Stimulated activated CD8-positive, alpha-beta memory T cell treated with anti-CD3 and anti-CD28 coated beads, Interleukin-4, amount 100 ng/mL, for 48 hours (primary cell): ENCODE results near the gene REEP5.
"Not testable (repeated sequence)": the region's sequence is repeated elsewhere in the genome, so short reads cannot be mapped to it uniquely, and the experiment has no call there.

ENCODE experiments used
- DNase-seq: peaks from one replicate; pipeline ENCODE4 v3.0.0-alpha.2; 2020

The REEP5 gene

GRCh38 chr5:112931473-112931872 lies 9.4 kb upstream of the REEP5 start:
- DNase-seq = no peak

DNA sequence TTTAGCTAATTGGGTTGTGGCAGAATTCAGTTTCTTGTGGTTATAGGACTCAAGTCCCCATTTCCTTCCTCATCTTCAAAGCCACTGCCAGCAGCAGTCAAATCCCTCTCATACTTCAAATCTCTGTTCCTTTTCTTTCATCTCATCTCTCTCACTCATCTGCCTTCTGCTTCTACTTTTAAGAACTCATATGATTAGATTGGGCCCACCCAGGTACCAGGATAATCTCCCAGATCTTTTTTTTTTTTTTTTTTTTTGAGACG lies 8.0 kb upstream of the REEP5 start:
- no peak for DNase-seq

DNA sequence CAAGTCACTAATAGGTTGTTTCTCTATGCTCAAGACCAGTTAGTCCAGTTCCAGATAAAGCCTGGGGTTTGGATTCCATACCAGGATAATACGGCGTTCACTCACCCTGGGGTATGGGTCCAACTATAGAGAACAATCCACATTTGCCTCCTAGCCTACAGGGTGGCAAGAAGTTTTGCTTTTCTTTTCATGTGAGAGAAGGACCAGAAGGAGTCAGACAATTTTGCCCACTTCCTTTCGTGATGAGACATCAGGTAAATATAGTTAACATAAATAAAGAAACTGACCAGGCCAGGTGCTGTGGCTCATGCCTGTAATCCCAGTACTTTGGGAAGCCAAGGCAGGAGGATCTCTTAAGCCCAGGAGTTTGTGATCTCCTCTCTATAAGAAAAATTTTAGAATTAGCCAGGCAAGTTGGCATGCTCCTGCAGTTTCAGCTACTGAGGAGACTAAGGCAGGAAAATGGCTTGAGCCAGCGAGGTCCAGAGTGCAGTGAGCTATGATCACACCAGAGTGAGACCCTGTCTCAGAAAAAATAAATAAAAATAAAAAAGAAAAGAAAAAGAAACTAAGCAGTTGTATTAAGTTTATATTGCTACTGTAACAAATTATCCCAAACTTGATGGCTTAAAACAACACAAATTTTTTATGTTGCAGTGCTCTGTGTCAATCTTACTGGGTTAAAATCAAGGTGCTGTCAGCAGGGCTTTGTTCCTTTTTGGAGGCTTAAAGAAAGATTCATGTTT lies 7.5 kb upstream of the REEP5 start:
- DNase-seq = no peak

DNA sequence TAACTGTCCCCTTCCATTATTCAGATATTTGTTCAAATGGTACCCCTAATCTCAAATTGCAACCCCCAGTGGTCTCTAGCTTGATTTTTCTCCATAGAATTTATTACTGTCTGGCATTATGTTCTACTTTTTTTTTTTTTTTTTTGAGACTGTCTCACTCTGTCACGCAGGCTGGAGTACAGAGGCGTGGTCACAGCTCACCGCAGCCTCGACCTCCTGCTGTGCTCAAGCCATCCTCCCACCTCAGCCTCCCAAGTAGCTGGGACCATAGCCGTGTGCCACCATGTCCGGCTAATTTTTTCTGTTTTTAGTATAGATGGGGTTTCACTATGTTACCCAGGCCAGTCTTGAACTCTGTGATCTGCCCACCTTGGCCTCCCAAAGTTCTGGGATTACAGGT lies 2.0 kb upstream of the REEP5 start:
- no peak for DNase-seq

DNA sequence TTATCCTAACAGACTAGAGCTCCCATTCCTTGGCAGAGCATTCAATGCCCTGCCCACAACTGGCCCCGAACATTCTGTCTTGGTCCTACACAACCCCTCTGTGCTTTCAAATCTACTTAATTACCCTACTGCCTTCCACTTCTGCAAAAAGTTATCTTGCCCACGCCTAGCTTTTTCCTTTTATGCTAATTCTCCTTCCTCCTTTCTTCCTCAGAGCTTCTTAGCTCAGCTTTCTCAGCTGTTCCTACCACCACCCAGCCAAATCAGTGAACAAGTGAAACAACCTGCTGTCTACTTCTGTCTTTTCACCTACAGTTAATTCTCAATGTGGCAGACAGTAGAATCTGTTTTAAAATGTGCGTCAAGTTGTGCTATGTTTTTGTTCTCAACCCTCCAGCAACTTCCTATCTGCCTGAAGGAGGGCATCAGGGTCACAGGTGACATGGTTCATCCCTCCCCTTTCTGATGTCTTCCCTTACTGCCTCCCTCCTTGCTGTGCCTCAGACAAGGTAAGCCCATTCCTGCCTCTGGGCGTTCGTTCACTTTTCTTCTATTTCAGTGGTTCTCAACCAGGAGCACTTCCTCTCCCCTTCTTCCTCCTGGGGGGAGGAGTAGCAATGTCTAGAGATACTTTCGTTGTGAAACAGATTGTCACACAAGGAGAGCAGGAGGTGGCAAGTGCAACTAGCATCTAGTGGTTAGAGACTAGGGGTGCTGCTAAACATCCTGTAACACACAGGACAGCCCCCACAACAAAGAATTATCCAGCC lies 1.3 kb upstream of the REEP5 start:
- peak; percentile 35 for DNase-seq

- DNase-seq = peak; percentile 71
Measured at GRCh38 chr5:112921026-112921832, 798 bp downstream of the REEP5 start.

GRCh38 chr5:112919972-112920371 lies 2.1 kb downstream of the REEP5 start:
- DNase-seq = no peak

- DNase-seq = no peak
Measured at GRCh38 chr5:112918679-112919078, 3.3 kb downstream of the REEP5 start.

DNA sequence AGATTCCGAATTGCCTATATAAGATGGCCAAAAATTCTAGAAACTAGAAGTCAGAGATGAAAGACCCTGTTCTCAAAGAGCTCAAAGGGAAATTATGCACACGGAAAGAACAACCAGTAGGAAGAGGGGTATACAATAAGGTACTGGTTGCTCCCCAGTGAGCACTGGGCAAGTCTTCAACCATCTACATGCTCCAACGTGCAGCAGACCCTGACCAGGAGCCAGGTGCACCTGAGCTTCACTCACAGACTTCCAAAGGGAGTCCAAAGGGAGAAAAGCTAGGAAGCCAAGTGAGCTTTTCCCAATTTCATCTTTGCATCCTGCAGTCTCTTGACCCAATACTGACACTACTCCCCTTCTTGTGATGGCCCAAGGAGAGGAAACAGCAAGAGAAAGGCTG lies 3.9 kb downstream of the REEP5 start:
- no peak for DNase-seq

- DNase-seq = peak; percentile 50
Measured at GRCh38 chr5:112917453-112917995, 4.5 kb downstream of the REEP5 start.

GRCh38 chr5:112915831-112916230 lies 6.2 kb downstream of the REEP5 start:
- DNase-seq = no peak

GRCh38 chr5:112914584-112914983 lies 7.4 kb downstream of the REEP5 start:
- no peak for DNase-seq

GRCh38 chr5:112910529-112910928 lies 11.5 kb downstream of the REEP5 start:
- DNase-seq = no peak

DNA sequence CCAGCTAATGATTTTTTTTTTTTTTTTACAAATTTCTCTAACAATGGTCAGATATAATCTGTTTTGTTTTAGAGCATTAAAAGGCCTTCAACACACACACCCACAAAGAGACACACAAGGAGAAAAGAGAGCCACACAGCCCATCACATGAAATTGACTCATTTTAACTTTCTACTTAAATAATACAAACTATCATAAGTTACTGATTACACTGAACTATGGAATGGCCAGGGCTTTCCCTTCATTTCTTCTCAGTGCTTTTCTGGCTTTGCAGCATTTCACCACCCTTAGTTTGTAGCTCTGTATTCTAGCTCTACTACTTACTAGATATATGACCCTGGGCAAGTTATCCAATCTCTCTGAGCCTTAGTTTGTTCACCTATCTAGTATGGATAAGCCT lies 13.2 kb downstream of the REEP5 start:
- DNase-seq = no peak

- no peak for DNase-seq
Measured at GRCh38 chr5:112907166-112907631, 14.8 kb downstream of the REEP5 start.

DNA sequence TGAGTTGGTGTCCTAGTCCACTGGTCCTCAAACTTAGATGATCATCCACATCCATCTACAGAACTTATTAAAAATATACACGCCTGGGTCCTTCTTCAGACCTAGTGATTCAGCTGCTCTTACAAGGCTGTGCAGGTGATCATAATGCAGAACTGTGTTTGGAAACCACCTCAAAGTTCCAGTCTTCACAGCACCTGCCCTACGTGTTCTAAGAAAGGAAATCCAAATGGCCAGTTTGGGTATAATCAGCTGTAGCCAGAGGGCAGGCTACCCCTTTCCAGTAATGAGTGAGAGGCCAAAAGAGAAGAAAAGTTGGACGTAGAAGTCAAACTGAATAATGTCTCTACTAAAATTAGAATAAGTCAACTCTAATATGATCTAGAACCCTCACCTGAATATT lies 15.4 kb downstream of the REEP5 start:
- DNase-seq = no peak

DNA sequence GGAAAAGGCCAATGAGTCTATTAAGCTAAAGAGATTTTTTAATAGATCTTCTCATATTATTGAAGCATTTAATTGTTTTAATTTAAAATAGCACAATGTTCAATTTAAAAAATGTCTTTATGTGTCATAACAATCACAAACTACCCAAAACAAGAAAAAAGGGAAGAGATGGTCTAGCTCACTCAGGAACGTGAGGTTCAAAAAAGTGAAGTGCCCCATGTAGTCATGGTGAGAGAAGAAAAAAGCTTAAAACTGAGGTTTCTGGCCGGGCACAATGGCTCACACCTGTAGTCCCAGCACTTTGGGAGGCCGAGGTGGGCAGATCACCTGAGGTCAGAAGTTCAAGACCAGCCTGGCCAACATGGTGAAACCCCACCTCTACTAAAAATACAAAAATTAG lies 17.0 kb downstream of the REEP5 start:
- not testable (repeated sequence) for DNase-seq

DNA sequence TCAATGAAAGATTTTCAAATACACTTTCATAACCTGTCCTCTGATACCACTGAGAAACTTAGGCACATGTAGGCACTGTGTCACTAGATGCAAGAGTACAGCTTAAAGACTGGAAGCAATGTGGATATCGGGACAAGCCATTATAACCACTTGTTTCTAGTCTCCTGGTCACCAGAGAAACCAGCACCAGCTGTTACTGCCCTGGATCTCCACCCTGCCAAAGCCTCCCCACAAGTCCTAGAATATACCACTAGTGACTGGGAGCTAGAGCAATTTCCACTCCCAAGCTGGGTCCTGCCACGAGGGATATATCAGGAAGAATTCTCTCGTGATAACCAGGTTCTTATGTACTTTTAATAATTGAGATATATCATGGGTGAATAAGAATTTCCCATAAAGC lies 19.5 kb downstream of the REEP5 start:
- no peak for DNase-seq

GRCh38 chr5:112895682-112896081 lies 26.3 kb downstream of the REEP5 start:
- DNase-seq = no peak

- no peak for DNase-seq
Measured at GRCh38 chr5:112892776-112893175, 29.3 kb downstream of the REEP5 start.

DNA sequence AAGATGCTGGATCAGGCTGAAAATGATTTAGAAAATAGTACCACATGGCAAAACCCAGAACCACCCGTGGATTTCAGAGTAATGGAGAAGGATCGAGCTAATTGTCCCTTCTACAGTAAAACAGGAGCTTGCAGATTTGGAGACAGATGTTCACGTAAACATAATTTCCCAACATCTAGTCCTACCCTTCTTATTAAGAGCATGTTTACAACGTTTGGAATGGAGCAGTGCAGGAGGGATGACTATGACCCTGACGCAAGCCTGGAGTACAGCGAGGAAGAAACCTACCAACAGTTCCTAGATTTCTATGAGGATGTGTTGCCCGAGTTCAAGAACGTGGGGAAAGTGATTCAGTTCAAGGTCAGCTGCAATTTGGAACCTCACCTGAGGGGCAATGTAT lies 30.0 kb downstream of the REEP5 start:
- DNase-seq = not testable (repeated sequence)

DNA sequence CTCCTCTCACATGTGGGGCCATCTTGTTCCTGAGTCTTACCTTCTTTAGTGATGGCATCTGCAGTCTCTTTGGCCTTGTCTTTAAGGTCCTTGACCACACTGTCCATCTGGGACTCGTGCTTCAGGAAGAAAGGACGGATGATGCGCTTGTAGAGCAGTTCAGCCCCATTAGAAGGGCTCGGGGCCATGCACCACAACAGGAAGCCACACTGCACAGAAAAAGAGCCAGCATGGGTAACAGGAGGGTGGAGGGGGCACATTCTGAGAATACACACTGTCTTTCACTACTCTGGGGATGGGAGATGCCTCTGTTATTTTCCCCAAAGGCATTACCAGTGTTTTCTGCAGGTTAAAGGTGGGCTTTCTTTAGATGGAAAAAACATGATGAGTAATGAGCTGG lies 35.1 kb downstream of the REEP5 start:
- DNase-seq = no peak

GRCh38 chr5:112885001-112885400 lies 37.0 kb downstream of the REEP5 start:
- no peak for DNase-seq

DNA sequence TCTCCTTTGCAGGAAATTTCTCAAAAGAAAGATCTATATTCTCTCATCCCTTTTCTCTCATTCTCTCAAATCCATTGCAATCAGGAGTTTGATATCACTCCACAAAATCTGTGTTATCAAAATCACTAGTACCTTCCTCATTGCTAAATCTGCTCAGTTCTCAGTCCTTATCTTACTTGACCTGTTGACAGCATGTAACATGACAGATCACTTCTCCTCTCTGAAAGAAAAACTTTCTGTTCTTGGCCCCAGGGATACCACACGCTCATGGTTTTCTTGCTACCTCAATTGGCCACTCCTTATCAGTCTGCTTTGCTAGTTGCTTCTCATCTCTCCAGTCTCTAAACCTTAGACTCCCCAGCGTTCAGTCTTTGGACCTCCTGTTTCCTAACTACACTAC lies 38.8 kb downstream of the REEP5 start:
- DNase-seq = no peak
